HG02571 (cell line): ENCODE results near the gene LRIG1.

ENCODE experiments used
- ATAC-seq: cut with Tn5 transposase; IDR thresholded peaks from one replicate; pipeline ENCODE4 v1.9.1; 2021; ENCODE audit warnings: mild to moderate bottlenecking, moderate library complexity; ENCODE audit not compliant: unreplicated experiment

LRIG1 gene

DNA sequence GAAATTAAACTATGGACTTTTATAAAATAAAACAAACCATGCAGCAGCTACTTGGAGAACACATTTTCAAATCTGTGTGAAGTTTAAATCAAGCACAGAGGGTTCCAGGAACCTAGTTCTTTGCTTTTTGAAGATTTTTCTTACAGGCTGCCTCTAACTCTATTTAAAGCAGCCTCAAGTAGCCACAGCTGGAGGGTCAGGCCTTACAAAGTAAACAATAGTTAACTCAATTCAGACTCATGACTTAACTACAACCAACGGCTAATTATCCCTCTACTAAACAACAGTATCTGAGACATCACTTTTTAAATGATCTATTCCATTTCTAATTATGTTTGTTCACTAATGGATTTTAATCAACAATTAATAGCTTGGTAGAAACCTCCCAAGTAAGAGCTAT, 9.8 kb downstream of the LRIG1 start:
- no peak for ATAC-seq

DNA sequence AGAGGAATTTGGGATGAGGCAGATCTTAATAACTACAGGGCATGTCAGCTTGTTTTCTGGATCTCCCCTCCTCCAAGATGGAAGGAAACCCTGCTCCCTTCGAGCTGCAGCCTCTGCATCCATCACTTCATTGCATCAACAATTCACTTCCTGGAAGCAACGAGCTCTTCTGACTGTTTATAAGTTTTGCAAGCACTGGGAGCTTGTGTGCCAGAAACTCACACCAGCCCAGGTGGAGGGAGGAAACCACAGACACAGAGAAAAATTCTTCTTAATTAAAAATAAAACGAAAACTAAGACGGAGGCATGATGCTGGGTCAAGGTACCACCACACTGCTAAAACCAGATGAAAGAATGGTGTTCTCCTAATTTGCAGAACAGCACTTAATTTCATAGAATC, 10.6 kb downstream of the LRIG1 start:
- no peak for ATAC-seq

DNA sequence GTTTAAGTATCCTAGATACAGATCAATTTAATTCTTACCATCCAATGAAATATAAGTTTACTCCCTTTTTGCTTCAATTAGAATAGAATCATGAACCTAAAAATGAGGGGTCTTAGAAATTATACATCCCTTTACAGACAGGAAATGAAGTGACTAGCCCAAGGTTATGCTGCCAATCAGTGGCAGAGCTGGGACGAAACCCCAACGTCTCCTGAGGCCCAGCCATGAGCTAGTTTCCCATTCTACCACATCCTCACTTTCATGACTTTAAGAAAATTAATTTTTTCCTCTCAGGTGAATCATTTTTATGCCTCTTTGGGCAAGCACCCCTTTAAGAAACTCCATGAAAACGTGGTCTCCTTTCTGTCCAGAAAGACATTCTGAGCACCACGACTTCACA, 11.2 kb downstream of the LRIG1 start:
- no peak for ATAC-seq

GRCh38 chr3:66489115-66489514, 11.7 kb downstream of the LRIG1 start:
- no peak for ATAC-seq

GRCh38 chr3:66488492-66488891, 12.3 kb downstream of the LRIG1 start:
- no peak for ATAC-seq

GRCh38 chr3:66487465-66487864, 13.4 kb downstream of the LRIG1 start:
- ATAC-seq: no peak

- ATAC-seq: no peak
These were observed 14.2 kb downstream of the LRIG1 start for GRCh38 chr3:66486646-66487045.

GRCh38 chr3:66486202-66486601, 14.6 kb downstream of the LRIG1 start:
- ATAC-seq: no peak

GRCh38 chr3:66485291-66485968, 15.4 kb downstream of the LRIG1 start:
- no peak for ATAC-seq

DNA sequence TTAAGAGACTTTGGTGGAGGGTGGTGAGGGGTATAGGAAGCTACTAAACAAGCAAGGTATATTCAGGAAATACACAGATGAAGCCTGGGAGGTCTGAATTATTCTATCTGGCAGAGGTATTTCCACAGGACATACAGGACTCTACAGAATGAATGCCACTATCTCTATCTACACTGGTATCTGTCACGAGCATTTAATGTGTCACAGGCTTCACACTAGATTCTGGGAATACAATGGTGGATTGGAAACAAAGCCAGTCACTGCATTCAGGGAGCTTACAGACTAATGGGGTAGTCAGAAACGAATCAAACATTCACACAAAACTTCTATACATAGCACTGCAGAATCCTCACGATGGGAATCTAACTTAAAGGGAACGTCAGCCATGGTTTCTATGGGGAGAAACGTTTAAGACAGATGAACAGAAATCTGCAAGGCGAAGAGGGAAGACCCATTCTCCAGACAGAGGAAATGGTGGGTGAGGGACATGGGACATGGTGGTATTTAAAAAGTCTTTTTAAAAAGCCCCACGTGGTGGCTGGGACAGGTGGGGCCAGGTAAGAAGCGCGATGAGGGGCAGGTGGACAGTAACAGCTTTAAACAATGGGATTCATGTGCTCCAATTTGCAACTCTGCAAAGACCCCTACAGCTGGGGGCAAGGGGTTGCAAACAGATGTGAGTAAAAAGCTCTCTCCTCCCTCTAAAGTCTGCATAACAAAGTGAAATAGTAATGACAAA, 16.5 kb downstream of the LRIG1 start:
- no peak for ATAC-seq

DNA sequence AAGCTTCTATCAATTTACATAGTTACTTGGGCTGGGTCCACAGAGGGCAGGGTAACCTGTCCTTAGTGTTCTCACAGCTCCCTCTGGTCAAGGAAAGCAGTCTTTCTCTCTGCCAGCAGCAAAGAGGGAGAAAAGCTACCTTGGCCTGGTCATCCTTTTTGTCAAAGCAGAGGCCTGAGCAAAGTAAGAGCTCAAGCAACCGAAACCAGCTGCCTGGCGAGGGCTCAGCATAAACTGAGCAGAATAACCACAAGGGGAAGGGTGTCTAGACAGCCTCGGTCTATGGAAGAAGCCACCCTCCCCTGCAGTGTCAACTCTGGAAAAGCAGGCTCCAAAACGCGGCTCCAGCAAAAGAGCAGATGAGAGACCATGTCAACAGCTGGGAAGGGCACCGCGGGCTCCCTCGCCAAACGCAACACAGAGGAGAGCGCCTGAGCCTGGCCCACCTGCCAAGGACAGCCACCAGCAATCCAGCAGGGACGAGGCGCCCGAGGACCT, 17.4 kb downstream of the LRIG1 start:
- no peak for ATAC-seq

DNA sequence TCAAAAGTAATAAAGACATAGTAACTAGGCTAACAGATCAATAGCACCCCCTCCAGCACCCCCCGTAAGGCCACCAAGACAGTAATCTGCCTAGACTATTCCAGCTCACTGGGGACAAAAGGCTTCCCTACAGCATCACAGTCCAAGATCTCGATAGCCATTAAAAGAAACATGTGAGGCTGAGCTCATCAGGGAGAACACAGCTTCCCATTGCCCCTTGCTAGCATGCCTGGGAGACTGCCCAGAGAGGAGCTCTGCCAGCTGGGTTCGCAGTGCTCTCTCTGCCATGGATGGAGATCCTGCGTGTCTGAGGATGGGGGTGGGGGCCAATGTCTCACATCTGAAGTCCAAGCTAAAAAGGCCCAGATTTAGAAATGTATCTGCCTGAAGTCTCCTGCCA, 17.8 kb downstream of the LRIG1 start:
- ATAC-seq: no peak

DNA sequence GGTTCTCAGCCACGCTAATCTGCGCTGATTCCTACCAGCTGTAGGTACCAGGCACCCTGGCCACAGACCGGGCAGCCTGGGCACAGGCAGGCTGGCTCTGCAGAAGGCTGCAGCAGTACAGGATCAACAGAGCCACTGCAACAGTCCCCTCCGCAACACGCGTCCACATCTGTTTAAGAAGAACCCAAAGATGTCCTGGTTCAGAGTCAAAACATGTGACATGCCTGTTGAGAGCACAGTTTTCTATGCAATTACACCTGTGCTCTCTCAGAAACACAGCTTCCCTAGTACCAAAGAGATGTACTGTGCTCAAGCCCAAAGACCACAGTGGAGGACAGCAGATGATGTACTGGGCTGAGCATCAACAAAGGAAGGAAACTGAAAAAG, 18.8 kb downstream of the LRIG1 start:
- no peak for ATAC-seq

GRCh38 chr3:66481071-66482017, 19.5 kb downstream of the LRIG1 start:
- ATAC-seq: no peak

DNA sequence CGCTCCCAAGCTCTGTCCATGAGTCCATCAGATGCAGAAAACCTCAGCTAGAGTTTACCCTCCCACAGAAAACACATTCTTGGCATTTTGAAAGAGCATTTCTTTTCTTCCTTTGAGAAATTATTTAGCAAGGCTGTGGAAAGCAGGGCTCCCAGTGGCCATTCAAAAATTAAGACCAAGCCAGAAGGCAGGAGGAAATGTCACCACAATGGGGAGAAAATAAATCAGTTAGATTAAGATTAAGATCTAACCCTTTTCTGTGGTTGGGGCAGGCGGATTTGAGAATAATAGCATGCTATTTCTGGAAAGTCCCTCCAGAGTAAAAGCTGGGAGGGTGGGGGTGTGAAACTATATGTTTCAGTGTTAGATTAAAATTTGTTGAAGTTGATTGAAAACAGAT, 20.2 kb downstream of the LRIG1 start:
- no peak for ATAC-seq

- no peak for ATAC-seq
These were observed 21.3 kb downstream of the LRIG1 start for GRCh38 chr3:66479532-66479947.

GRCh38 chr3:66478960-66479359, 21.9 kb downstream of the LRIG1 start:
- no peak for ATAC-seq

DNA sequence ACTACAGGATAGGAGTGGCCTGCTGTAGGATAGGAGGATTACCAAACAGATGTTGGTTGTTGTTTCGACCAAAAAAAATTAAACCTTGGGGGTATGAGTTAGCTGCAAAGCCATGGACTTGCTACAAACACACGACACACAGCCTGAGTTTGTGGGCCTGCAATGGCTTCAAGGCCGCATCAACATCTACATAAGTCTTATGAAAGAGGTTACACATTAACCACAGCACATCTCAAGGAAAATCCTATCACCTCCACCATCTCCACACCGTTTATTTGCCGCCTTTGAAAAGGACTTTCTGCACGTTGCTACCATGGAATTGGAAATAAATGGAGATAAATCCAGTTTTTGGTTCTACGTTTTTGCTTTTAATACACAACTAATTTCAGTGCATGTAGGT, 23.0 kb downstream of the LRIG1 start:
- ATAC-seq: no peak

DNA sequence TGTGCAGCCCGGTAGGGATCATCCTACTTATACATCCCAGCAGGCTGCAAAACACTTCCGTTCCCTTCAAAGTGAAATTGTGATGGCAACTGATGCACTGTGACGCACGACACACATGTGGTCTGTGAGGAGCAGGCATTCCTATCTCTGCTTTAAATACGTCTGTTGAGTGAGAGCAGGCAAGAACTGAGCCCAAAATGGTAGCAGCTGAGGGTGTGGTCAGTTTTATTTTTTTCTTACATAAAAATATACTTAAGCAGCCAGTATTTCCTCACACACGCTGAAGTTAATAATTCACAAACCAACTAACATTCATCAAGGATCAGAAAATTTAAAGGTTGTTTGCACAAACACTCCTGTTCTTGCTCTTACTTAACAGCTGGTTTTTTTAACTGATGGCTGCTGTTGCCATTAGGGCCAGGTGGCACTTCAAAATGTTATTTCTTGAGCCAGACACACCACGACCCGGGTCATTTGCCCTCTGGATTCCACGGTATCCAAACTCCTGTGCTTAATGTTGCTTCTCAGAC, 23.9 kb downstream of the LRIG1 start:
- no peak for ATAC-seq

- ATAC-seq: no peak
These were observed 25.3 kb downstream of the LRIG1 start for GRCh38 chr3:66475386-66476020.

DNA sequence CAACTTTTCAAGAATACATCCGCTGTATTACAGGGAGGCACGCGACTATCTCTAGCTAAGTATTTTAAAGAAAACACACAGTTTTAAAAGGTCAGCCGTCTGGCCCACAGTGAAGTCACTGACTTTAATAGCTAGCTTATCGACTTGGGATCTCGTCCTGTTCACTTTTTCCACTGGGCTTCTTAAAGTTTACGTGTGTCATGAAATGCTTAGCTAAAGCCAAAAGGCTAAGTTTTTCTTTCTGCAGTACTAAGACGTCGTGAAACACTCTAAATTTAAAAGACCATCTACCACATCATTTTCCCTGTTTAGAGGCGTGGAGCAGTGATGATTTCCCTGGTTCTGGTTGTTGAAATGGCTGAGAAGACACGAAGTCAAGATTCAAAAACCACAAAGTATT, 27.1 kb downstream of the LRIG1 start:
- no peak for ATAC-seq
